Gastrocnemius medialis (tissue), 4 donors: ENCODE data around the gene AHRR.

Source experiments
- CTCF ChIP-seq, 5 experiments: fragments of 450-650 bp in 3 of 5; fragments of 200-600 bp in 2 of 5; sonication (generic) in 2 of 5; IDR thresholded peaks in 4 of 5; conservative IDR thresholded peaks in 1 of 5; 1 replicate in 4 of 5; 2 replicates in 1 of 5; pipeline ENCODE4 v1.5.1; 2016 to 2019; ENCODE audit warnings: antibody characterized with exemption in 5 of 5, mild to moderate bottlenecking in 3 of 5, moderate library complexity in 3 of 5
- POLR2A ChIP-seq, 2 donors: fragments of 450-650 bp; IDR thresholded peaks; one replicate each; pipeline ENCODE4 v1.6.1; 2017; ENCODE audit warnings: antibody characterized with exemption in 2 of 2, mild to moderate bottlenecking in 2 of 2, moderate library complexity in 2 of 2

GRCh38 chr5:459562-460272, 138.2 kb downstream of the AHRR start:
- TF ChIP-seq CTCF (IDR thresholded peaks at IDR 0.05 in 4 of 5, conservative IDR thresholded peaks at IDR 0.05 in 1 of 5): no peak
- TF ChIP-seq POLR2A (IDR thresholded peaks at IDR 0.05): no peak
